ENCODE results near the gene TXNDC2. TPM values are rescaled to one million over a fixed set of nuclear protein-coding genes. Genes with fewer than 3 reads are reported as not detected.

TXNDC2 gene
- total RNA-seq, 1 experiment from 2014 or later, result 0.28 TPM

DNA sequence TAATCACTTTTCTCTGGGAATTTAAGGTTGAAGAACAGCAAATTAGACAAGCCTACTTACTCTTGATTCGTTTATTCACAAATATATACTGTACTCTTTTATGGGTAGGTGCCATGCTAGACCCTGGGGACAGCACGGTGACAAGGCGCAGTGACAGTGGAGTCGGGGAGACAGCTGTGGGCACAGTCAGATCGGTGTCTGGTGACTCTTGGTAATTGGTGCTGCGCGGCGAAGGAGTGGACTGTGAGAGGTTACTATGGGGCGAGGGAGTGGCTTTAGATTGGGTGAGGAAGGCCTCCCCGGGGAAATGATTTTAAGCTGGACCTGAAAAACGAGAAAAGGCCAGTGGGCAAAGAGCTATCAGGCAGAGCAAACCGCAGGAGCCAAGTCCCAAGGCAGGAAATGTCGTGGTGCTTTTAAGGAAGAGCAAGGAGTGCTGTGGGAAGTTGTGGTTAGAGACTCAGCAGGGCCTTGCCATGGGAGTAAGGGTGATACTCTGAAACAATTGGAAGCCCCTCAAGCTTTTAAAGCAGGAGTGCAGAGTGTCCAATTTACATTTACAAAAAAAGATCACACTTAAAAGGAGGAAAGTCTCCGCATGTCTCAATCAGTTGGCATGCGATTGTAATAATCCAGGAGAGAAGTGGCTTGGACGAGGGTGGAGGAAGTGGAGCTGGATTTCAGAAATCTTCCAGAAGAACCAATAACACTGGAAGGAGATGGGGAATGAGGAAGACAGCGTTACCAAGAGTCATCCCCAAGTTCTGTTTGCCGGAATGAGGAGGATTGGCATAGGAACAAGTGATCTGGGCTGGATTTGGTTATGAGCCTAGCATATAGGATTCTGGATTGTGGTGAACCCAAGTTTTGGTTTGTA is 36.1 kb upstream of the TXNDC2 start:
- no peak overlapping the region for H2BK5ac ChIP-seq (ENCODE audit: insufficient read length, low read length)
- H3K9ac ChIP-seq (ENCODE audit: extremely low read depth, insufficient read length, low read length), result no peak overlapping the region
- peaks cover 4 to 5% of the 10 kb centered on the region in 2 experiments; a peak in 4 of 5 replicates for H3K9me3 Mint-ChIP-seq
- H3K27me3 ChIP-seq (ENCODE audit: insufficient read depth, low read length), result no peaks in the 10 kb centered on the region
- no peak overlapping the region for H3K27ac ChIP-seq (ENCODE audit: insufficient read length, low read depth, low read length)
- H3K23me2 ChIP-seq (ENCODE audit: insufficient read length, low read depth, low read length, poor library complexity, severe bottlenecking), result no peaks in the 10 kb centered on the region
- no peak overlapping the region for H2BK12ac ChIP-seq (ENCODE audit: insufficient read length, low read depth, low read length)
- no peak overlapping the region for H3K56ac ChIP-seq (ENCODE audit: insufficient read length, low read depth, low read length)
- no peak overlapping the region for H2AFZ ChIP-seq (ENCODE audit: low read length)
- no peak overlapping the region for H3K18ac ChIP-seq (ENCODE audit: insufficient read length, low read depth, low read length)
- TF ChIP-seq, protein P1, sequence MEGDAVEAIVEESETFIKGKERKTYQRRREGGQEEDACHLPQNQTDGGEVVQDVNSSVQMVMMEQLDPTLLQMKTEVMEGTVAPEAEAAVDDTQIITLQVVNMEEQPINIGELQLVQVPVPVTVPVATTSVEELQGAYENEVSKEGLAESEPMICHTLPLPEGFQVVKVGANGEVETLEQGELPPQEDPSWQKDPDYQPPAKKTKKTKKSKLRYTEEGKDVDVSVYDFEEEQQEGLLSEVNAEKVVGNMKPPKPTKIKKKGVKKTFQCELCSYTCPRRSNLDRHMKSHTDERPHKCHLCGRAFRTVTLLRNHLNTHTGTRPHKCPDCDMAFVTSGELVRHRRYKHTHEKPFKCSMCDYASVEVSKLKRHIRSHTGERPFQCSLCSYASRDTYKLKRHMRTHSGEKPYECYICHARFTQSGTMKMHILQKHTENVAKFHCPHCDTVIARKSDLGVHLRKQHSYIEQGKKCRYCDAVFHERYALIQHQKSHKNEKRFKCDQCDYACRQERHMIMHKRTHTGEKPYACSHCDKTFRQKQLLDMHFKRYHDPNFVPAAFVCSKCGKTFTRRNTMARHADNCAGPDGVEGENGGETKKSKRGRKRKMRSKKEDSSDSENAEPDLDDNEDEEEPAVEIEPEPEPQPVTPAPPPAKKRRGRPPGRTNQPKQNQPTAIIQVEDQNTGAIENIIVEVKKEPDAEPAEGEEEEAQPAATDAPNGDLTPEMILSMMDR (conservative IDR thresholded peaks at IDR 0.05), result no peak
- no peaks in the 10 kb centered on the region for H3K27me3 Mint-ChIP-seq (ENCODE audit: low read depth)
- H2BK15ac ChIP-seq (ENCODE audit: low read depth, low read length), result no peak overlapping the region; the same call in 1 of the 2 replicates
- no peak overlapping the region for H3K14ac ChIP-seq (ENCODE audit: insufficient read depth, low read length)
- no peak overlapping the region for H3T11ph ChIP-seq (ENCODE audit: low read length)
- H3K23ac ChIP-seq (ENCODE audit: insufficient read length, low read depth, low read length), result no peak overlapping the region
- H2BK20ac ChIP-seq (ENCODE audit: low read depth, low read length, poor library complexity, severe bottlenecking), result peak overlapping the region; percentile 11
- H2BK120ac ChIP-seq (ENCODE audit: low read depth, low read length, poor library complexity, severe bottlenecking), result no peak overlapping the region
- H4K20me1 ChIP-seq (ENCODE audit: control insufficient read depth, insufficient read depth, insufficient read length), result no peaks in the 10 kb centered on the region
- WGBS (ENCODE audit: extremely low coverage, insufficient read length, low lambda C conversion rate), result no CpG with 5 or more reads among the region's 18 CpGs
- peaks cover 2 to 6% (median 4%) of the 10 kb centered on the region in 3 experiments; a peak in 4 of 7 replicates for H3K36me3 Mint-ChIP-seq (ENCODE audit: insufficient read depth in 1 of 3, low read depth in 3 of 3)
- H2AK5ac ChIP-seq (ENCODE audit: insufficient read length, low read length), result no peak overlapping the region
- no peak overlapping the region for H3K4me3 Mint-ChIP-seq
- no peak overlapping the region for H3K4ac ChIP-seq (ENCODE audit: low read depth, low read length)
- H3K79me2 ChIP-seq (ENCODE audit: insufficient read depth, low read length), result no peaks in the 10 kb centered on the region
- no peak for DNase-seq
- H4K5ac ChIP-seq (ENCODE audit: insufficient read length, low read depth, low read length), result no peak overlapping the region
- H3K9me3 ChIP-seq (ENCODE audit: control insufficient read depth, low read depth, low read length), result no peaks in the 10 kb centered on the region
- H3K79me1 ChIP-seq (ENCODE audit: insufficient read depth, low read depth, low read length, poor library complexity, severe bottlenecking), result no peaks in the 10 kb centered on the region
- H4K8ac ChIP-seq (replicated peaks; ENCODE audit: insufficient read length, low read depth, low read length), result no peak overlapping the region
- no peak overlapping the region for H4K91ac ChIP-seq (ENCODE audit: insufficient read length, low read depth, low read length)
- H3K27ac Mint-ChIP-seq, result peak overlapping the region; percentile 9 to 67 (median 23); a peak in 5 of 7 replicates
- H3K4me1 Mint-ChIP-seq, result peaks cover 10 to 15% of the 10 kb centered on the region in 2 experiments
- H3K4me1 ChIP-seq (ENCODE audit: insufficient read depth, low read length), result no peaks in the 10 kb centered on the region
- H3K4me2 ChIP-seq (ENCODE audit: insufficient read depth, insufficient read length, low read length), result no peak overlapping the region

Data from H9 (cell line).